ENCODE results near the gene PUS1. TPM values are rescaled to one million over a fixed set of nuclear protein-coding genes. Genes with fewer than 3 reads are reported as not detected.

Gene PUS1
- total and polyA plus RNA-seq, 10 of the 15 experiments (the other 5 are each of a cell fraction or from before 2014, with no cell fraction given): 1.3 to 74.2 (median 25.4) TPM

DNA sequence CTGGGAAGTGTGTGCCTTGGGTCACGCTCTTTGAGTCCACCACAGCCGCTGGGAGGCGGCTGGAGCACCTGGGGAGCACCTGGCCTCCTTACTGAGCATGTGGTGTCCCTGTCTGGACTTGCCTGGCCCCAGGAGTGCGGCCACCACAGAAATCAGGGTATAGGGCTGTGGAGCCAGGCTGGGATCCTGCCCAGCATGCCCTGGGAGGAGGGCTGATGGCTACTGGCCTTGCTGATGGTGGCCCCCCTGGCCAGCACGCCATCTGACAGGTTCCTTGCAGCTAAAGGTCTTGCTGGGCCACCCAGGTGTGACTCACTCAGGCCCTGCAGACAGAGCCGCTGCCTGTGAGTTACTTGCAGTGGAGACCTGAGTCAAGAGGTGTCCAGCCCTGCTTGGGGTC, 28.7 kb upstream of the PUS1 start (continued):
- TF ChIP-seq, protein P1, sequence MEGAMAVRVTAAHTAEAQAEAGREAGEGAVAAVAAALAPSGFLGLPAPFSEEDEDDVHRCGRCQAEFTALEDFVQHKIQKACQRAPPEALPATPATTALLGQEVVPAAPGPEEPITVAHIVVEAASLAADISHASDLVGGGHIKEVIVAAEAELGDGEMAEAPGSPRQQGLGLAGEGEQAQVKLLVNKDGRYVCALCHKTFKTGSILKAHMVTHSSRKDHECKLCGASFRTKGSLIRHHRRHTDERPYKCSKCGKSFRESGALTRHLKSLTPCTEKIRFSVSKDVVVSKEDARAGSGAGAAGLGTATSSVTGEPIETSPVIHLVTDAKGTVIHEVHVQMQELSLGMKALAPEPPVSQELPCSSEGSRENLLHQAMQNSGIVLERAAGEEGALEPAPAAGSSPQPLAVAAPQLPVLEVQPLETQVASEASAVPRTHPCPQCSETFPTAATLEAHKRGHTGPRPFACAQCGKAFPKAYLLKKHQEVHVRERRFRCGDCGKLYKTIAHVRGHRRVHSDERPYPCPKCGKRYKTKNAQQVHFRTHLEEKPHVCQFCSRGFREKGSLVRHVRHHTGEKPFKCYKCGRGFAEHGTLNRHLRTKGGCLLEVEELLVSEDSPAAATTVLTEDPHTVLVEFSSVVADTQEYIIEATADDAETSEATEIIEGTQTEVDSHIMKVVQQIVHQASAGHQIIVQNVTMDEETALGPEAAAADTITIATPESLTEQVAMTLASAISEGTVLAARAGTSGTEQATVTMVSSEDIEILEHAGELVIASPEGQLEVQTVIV (IDR thresholded peaks at IDR 0.05; ENCODE audit: borderline replicate concordance, partially characterized antibody): no peak
- TF ChIP-seq MEF2B (IDR thresholded peaks at IDR 0.05; ENCODE audit: partially characterized antibody, poor library complexity, severe bottlenecking) (no peak), PML (IDR thresholded peaks at IDR 0.05; ENCODE audit: low read length) (no peak), SREBF1 (IDR thresholded peaks at IDR 0.05; ENCODE audit: low read length) (no peak), PAX5 (IDR thresholded peaks at IDR 0.05; ENCODE audit: borderline replicate concordance, low read depth, low read length) (no peak), MYB (IDR thresholded peaks at IDR 0.05; ENCODE audit: borderline replicate concordance, low read depth, low read length) (no peak), TBL1XR1 (IDR thresholded peaks at IDR 0.05; ENCODE audit: low read depth, low read length) (no peak), ZNF217 (IDR thresholded peaks at IDR 0.05) (no peak), ATF7 (IDR thresholded peaks at IDR 0.05; ENCODE audit: low read depth) (no peak)

DNA sequence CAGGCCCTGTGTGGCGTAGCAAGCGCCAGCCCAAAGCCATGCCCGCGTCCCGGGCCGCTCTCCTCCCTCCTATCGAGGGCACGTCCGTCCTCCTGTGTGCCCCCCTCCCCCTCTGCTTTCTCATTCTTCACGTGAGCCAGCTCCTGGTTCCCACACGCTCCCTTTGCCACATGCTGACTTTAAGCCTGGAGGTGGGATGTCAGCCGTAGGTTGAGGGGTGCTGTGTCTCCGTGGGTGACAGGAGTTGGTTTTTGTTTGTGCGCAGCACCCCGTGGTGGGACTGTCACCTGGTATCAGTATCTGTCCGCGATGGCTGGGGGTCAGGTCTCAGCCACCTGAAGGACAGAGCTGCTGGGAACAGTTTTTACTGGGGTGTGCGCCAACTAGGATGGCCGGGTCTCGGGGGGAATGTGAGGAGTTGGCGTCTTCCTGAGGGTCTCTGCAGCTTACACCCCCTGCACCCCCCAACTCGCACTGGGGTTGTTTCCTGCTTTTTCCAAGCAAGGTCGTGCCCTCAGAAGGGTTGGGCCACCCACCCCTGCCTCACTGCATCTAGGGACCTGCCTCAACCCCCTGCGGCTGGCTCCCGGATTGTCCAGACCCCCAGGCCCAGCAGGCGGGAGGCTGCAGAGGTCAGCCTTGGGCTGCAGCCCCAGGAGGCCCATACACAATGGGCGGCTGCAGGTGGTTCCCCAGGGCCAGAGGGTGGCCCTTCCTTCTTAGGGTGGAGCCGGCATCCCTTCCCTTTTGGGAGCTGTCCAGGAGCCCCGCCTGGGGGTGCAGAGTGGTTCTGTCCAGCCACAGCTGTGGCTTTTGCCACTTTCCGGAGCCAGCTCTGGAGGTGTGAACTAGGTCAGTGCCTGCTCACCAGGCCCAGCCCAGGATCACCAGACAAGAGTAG, 27.4 kb upstream of the PUS1 start:
- DNase-seq (ENCODE audit: low read depth, low spot score): no peak
- H3K9me3 ChIP-seq (replicated peaks; ENCODE audit: control insufficient read depth, insufficient read depth, low read length): no peaks in the 10 kb centered on the region
- no peak overlapping the region for H2AFZ ChIP-seq (ENCODE audit: control insufficient read depth, low read depth, low read length)
- no peak overlapping the region for H3K9ac ChIP-seq (ENCODE audit: control insufficient read depth, insufficient read depth, low read length)
- RAD21 ChIA-PET (ENCODE audit: unreplicated experiment): no interaction called here
- intact Hi-C loops (cut with micrococcal nuclease; ENCODE audit: unreplicated experiment) (no loop called here), in situ Hi-C loops (cut with MboI) (no loop called here)
- H3K4me2 ChIP-seq (ENCODE audit: control insufficient read depth, insufficient read depth): no peak overlapping the region
- no peak overlapping the region for H3K27ac ChIP-seq (ENCODE audit: control insufficient read depth, insufficient read depth)
- no peaks in the 10 kb centered on the region for H3K79me2 ChIP-seq (ENCODE audit: control insufficient read depth, insufficient read depth, low read length)
- H3K4me1 ChIP-seq (ENCODE audit: control insufficient read depth, insufficient read depth, low read length): peaks cover 1% of the 10 kb centered on the region; the same call in 1 of the 2 replicates
- SMC1A ChIA-PET (ENCODE audit: uncharacterized antibody, unreplicated experiment): no interaction called here
- H3K4me3 ChIP-seq: no peak overlapping the region
- no peaks in the 10 kb centered on the region for H3K27me3 ChIP-seq (replicated peaks in 1 of 2; ENCODE audit: control insufficient read depth in 2 of 2, insufficient read depth in 2 of 2, low read length in 1 of 2)
- POLR2A ChIA-PET: no interaction called here
- FAIRE-seq: no peak
- no peaks in the 10 kb centered on the region; the same call in 1 of the 2 replicates for H4K20me1 ChIP-seq (ENCODE audit: control insufficient read depth, insufficient read depth)
- no peaks in the 10 kb centered on the region for H3K36me3 ChIP-seq (ENCODE audit: control insufficient read depth in 2 of 2, insufficient read depth in 2 of 2, low read length in 1 of 2)
- CTCF ChIA-PET: no interaction called here
- 81% methylated on average over 29 of the region's 30 CpGs for WGBS (ENCODE audit: insufficient coverage, insufficient replicate concordance, low lambda C conversion rate, missing lambda C conversion rate)
- no TSS peak for BruUV-seq (replicated peaks)
- no peak for ATAC-seq
- TF ChIP-seq STAT3 (IDR thresholded peaks at IDR 0.05; ENCODE audit: low read depth, low read length): no peak
- TF ChIP-seq SMAD5 (IDR thresholded peaks at IDR 0.05; ENCODE audit: low read depth): no peak
- TF ChIP-seq ZNF384 (IDR thresholded peaks at IDR 0.05; ENCODE audit: borderline replicate concordance, low read depth, low read length): no peak
- TF ChIP-seq, protein P2, sequence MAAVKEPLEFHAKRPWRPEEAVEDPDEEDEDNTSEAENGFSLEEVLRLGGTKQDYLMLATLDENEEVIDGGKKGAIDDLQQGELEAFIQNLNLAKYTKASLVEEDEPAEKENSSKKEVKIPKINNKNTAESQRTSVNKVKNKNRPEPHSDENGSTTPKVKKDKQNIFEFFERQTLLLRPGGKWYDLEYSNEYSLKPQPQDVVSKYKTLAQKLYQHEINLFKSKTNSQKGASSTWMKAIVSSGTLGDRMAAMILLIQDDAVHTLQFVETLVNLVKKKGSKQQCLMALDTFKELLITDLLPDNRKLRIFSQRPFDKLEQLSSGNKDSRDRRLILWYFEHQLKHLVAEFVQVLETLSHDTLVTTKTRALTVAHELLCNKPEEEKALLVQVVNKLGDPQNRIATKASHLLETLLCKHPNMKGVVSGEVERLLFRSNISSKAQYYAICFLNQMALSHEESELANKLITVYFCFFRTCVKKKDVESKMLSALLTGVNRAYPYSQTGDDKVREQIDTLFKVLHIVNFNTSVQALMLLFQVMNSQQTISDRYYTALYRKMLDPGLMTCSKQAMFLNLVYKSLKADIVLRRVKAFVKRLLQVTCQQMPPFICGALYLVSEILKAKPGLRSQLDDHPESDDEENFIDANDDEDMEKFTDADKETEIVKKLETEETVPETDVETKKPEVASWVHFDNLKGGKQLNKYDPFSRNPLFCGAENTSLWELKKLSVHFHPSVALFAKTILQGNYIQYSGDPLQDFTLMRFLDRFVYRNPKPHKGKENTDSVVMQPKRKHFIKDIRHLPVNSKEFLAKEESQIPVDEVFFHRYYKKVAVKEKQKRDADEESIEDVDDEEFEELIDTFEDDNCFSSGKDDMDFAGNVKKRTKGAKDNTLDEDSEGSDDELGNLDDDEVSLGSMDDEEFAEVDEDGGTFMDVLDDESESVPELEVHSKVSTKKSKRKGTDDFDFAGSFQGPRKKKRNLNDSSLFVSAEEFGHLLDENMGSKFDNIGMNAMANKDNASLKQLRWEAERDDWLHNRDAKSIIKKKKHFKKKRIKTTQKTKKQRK (IDR thresholded peaks at IDR 0.05; ENCODE audit: low read depth, low read length): no peak
- no peak for TF ChIP-seq YBX1 (IDR thresholded peaks at IDR 0.05)
- no peak for TF ChIP-seq NR2C2 (IDR thresholded peaks at IDR 0.05; ENCODE audit: borderline replicate concordance, control insufficient read depth, insufficient read length, low read depth)
- TF ChIP-seq CREB1 (IDR thresholded peaks at IDR 0.05; ENCODE audit: low read depth): no peak
- TF ChIP-seq POLR2AphosphoS2 (IDR thresholded peaks at IDR 0.05; ENCODE audit: low read depth, low read length): no peak
- TF ChIP-seq MEF2B (IDR thresholded peaks at IDR 0.05; ENCODE audit: partially characterized antibody, poor library complexity, severe bottlenecking): no peak
- TF ChIP-seq KAT2A (conservative IDR thresholded peaks at IDR 0.05; ENCODE audit: control insufficient read depth, low read depth, low read length): no peak

Data from GM12878 (cell line).